HepG2 (cell line): Measurements from ENCODE around the gene ZDHHC14. TPM values are rescaled to one million over a fixed set of nuclear protein-coding genes. Genes with fewer than 3 reads are reported as not detected.
A peak's percentile ranks its signal among the peaks of the same experiment; 100 is the strongest.
"Not testable (repeated sequence)": the region's sequence is repeated elsewhere in the genome, so short reads cannot be mapped to it uniquely, and the experiment has no call there.

ENCODE experiments used
- ATAC-seq: fragments of 200-7000 bp; cut with Tn5 transposase; 3 replicates; pipeline ENCODE4 v1.9.1; 2020; ENCODE audit warnings: mild to moderate bottlenecking, moderate library complexity
- BruUV-seq: library from RNA; stranded (reverse); fragments of 400-500 nt; replicated peaks from 2 replicates; lab custom pipeline; 2021; lab: Mats Ljungman, UMichigan
- CTCF ChIA-PET: fragments of 300-600 bp; formaldehyde crosslinking; extraction: SDS; loops from one replicate; lab custom pipeline; 2021; ENCODE audit warnings: low total read pairs, inconsistent platforms, low intra/inter-chr PET ratio; lab: Yijun Ruan, JAX
- POLR2A ChIA-PET: fragments of 350-600 bp; sonication (Branson Sonifier 250); formaldehyde crosslinking; loops from one replicate; lab custom pipeline; 2020; ENCODE audit warnings: antibody characterized with exemption, inconsistent platforms; lab: Yijun Ruan, JAX
- DNase-seq: peaks from one replicate; pipeline ENCODE4 v3.0.0-alpha.2; 2015; ENCODE audit warnings: low spot score
- FAIRE-seq: peaks from 3 replicates; lab custom pipeline; 2011; peaks lifted over from hg19 to GRCh38; lab: Jason Lieb, UNC
- H2AFZ ChIP-seq: one replicate; pipeline ENCODE4 v1.6.1; 2011; ENCODE audit warnings: low read length, inconsistent platforms
- H3K27ac ChIP-seq: fragments of 300-600 bp; 3 replicates; pipeline ENCODE4 v1.8.0; 2011; ENCODE audit warnings: mixed run types, mild to moderate bottlenecking, mixed read lengths, low read length, inconsistent platforms; ENCODE audit not compliant: insufficient read depth; ENCODE audit errors: extremely low read length
- H3K27me3 ChIP-seq, 2 experiments: fragments of 200-600 bp in 1 of 2; 2 replicates in 1 of 2; 3 replicates in 1 of 2; pipeline versions ENCODE4 v1.6.0 to v1.8.0; 2011; ENCODE audit warnings: low read length in 2 of 2, mild to moderate bottlenecking in 2 of 2, moderate library complexity in 2 of 2, inconsistent platforms in 1 of 2; ENCODE audit not compliant: insufficient read depth in 2 of 2, control insufficient read depth in 1 of 2
- H3K36me3 ChIP-seq, 2 experiments: fragments of 200-600 bp in 1 of 2; replicated peaks in 1 of 2; 2 replicates in 1 of 2; 3 replicates in 1 of 2; pipeline versions ENCODE4 v1.5.1 to v1.8.0; 2011; ENCODE audit warnings: low read length in 2 of 2, inconsistent platforms in 1 of 2; ENCODE audit not compliant: insufficient read depth in 2 of 2, control insufficient read depth in 1 of 2
- H3K4me1 ChIP-seq: 2 replicates; pipeline ENCODE4 v1.5.1; 2012; ENCODE audit warnings: low read length, inconsistent platforms; ENCODE audit not compliant: insufficient read depth
- H3K4me2 ChIP-seq: 2 replicates; pipeline ENCODE4 v1.6.0; 2011; ENCODE audit warnings: low read depth, low read length, inconsistent platforms
- H3K4me3 ChIP-seq, 3 experiments: fragments of 200-600 bp in 1 of 3; sonication (generic), shearing (Covaris generic) in 1 of 3; replicated peaks in 1 of 3; 2 replicates each; pipeline ENCODE4 v1.5.1; 2011 to 2016; ENCODE audit warnings: low read length in 3 of 3, inconsistent platforms in 2 of 3, low read depth in 2 of 3, mild to moderate bottlenecking in 2 of 3, control low read depth in 1 of 3, mixed read lengths in 1 of 3; ENCODE audit not compliant: insufficient read depth in 1 of 3
- H3K79me2 ChIP-seq: one replicate; pipeline ENCODE4 v1.6.1; 2011; ENCODE audit warnings: low read length, inconsistent platforms; ENCODE audit not compliant: insufficient read depth
- H3K9ac ChIP-seq: 2 replicates; pipeline ENCODE4 v1.6.0; 2011; ENCODE audit warnings: mild to moderate bottlenecking, low read depth, low read length, inconsistent platforms; ENCODE audit not compliant: insufficient read depth
- H3K9me3 ChIP-seq: 2 replicates; pipeline ENCODE4 v1.5.1; 2012; ENCODE audit warnings: mild to moderate bottlenecking, low read length
- H4K20me1 ChIP-seq: 2 replicates; pipeline ENCODE4 v1.6.0; 2011; ENCODE audit warnings: inconsistent platforms, mild to moderate bottlenecking, low read length, moderate library complexity; ENCODE audit not compliant: insufficient read depth
- PAXIP1 ChIP-seq: sonication (generic); formaldehyde crosslinking; conservative IDR thresholded peaks from 2 replicates; pipeline ENCODE4 v1.4.0; 2020; ENCODE audit warnings: mild to moderate bottlenecking, missing genetic modification reagents, moderate library complexity
- ZMYM3 ChIP-seq: sonication (generic); formaldehyde crosslinking; IDR thresholded peaks from 2 replicates; pipeline ENCODE4 v1.5.1; 2020; ENCODE audit warnings: mild to moderate bottlenecking, missing genetic modification reagents
- WGBS: methylation state at CpG from one replicate; pipeline ENCODE4 v1.1.6; 2017; ENCODE audit warnings: low lambda C conversion rate; 5-methylcytosine and 5-hydroxymethylcytosine counted together
- in situ Hi-C: cut with HindIII; loops from 2 replicates; pipeline ENCODE4 v1.10.0; 2017; ENCODE audit warnings: low pct_unique_long_range_greater_than_20kb; ENCODE audit not compliant: extremely low pct_ligation_motif_present
- intact Hi-C: fragments of 100-400 bp; cut with micrococcal nuclease; formaldehyde crosslinking; loops from one replicate; pipeline ENCODE4 v1.10.0; 2022; ENCODE audit not compliant: unreplicated experiment
- polyA plus RNA-seq, 8 experiments: library from polyadenylated mRNA; depleted of rRNA in 3 of 8; stranded (reverse) in 7 of 8; unstranded in 1 of 8; fragments of >200 nt; fragmentation: Illumina TruSeq in 4 of 8; extraction: Trizol in 4 of 8; gene quantifications; 2 replicates each; pipeline versions ENCODE4 v1.2.1 to v1.2.3, GENCODE V29; 2011 to 2016; ENCODE audit warnings: low read depth in 4 of 8, missing spikeins in 1 of 8, mixed read lengths in 1 of 8; ENCODE audit not compliant: insufficient read depth in 1 of 8
- total RNA-seq, 5 experiments: library from RNA; depleted of rRNA; stranded (reverse); fragments of >200 nt; fragmentation: Illumina TruSeq; extraction: Trizol; gene quantifications; 2 replicates each; pipeline ENCODE4 v1.2.3, GENCODE V29; 2016; ENCODE audit warnings: low read depth in 1 of 5
- TF ChIP-seq, protein P1 (sequence below): fragments of 450-650 bp; IDR thresholded peaks from 2 replicates; pipeline ENCODE4 v1.6.1; 2016

Gene ZDHHC14
- total and polyA plus RNA-seq, 2 of the 13 experiments (the other 11 are each of a cell fraction or from before 2014, with no cell fraction given) = 3.7 to 9.5 TPM

GRCh38 chr6:157407646-157408045 is 26.7 kb downstream of the ZDHHC14 start (continued):
- TF ChIP-seq PAXIP1 (CRISPR knock-in tag) = peak; percentile 46; the same call in 1 of the 2 replicates

DNA sequence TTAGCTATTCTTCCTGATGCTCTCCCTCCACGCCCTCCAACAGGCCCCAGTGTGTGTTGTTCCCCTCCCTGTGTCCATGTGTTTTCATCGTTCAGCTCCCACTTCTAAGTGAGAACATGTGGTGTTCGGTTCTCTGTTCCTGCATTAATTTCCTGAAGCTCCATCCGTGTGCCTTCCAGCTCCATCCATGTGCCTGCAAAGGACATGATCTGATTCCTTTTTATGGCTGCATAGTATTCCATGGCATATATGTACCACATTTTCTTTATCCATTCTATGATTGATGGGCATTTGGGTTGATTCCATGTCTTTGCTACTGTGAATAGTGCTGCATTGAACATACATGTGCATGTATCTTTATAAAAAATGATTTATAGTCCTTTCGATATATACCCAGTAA is 27.4 kb downstream of the ZDHHC14 start:
- H3K4me3 ChIP-seq, POLR2A ChIA-PET, H3K27me3 ChIP-seq, intact Hi-C loops, H3K4me2 ChIP-seq, H4K20me1 ChIP-seq, BruUV-seq, H2AFZ ChIP-seq, ATAC-seq, H3K27ac ChIP-seq, in situ Hi-C loops, H3K79me2 ChIP-seq, DNase-seq, H3K9me3 ChIP-seq, CTCF ChIA-PET, FAIRE-seq, H3K9ac ChIP-seq, H3K36me3 ChIP-seq: not testable (repeated sequence)
- 93% methylated on average over 5 of the region's 5 CpGs for WGBS
- peaks cover 15% of the 10 kb centered on the region for H3K4me1 ChIP-seq
- peak; percentile 52; the same call in 1 of the 2 replicates for TF ChIP-seq ZMYM3 (CRISPR knock-in tag)
- TF ChIP-seq, protein P1, sequence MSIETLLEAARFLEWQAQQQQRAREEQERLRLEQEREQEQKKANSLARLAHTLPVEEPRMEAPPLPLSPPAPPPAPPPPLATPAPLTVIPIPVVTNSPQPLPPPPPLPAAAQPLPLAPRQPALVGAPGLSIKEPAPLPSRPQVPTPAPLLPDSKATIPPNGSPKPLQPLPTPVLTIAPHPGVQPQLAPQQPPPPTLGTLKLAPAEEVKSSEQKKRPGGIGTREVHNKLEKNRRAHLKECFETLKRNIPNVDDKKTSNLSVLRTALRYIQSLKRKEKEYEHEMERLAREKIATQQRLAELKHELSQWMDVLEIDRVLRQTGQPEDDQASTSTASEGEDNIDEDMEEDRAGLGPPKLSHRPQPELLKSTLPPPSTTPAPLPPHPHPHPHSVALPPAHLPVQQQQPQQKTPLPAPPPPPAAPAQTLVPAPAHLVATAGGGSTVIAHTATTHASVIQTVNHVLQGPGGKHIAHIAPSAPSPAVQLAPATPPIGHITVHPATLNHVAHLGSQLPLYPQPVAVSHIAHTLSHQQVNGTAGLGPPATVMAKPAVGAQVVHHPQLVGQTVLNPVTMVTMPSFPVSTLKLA = peak; percentile 71
